ENCODE data around the gene DDI2. TPM values are rescaled to one million over a fixed set of nuclear protein-coding genes. Genes with fewer than 3 reads are reported as not detected.

DDI2 gene
- total RNA-seq, 1 donor from 2014 or later = 33.0 TPM

- no peaks in the 10 kb centered on the region for H3K27me3 Mint-ChIP-seq (ENCODE audit: low read depth)
- TF ChIP-seq, protein P1, sequence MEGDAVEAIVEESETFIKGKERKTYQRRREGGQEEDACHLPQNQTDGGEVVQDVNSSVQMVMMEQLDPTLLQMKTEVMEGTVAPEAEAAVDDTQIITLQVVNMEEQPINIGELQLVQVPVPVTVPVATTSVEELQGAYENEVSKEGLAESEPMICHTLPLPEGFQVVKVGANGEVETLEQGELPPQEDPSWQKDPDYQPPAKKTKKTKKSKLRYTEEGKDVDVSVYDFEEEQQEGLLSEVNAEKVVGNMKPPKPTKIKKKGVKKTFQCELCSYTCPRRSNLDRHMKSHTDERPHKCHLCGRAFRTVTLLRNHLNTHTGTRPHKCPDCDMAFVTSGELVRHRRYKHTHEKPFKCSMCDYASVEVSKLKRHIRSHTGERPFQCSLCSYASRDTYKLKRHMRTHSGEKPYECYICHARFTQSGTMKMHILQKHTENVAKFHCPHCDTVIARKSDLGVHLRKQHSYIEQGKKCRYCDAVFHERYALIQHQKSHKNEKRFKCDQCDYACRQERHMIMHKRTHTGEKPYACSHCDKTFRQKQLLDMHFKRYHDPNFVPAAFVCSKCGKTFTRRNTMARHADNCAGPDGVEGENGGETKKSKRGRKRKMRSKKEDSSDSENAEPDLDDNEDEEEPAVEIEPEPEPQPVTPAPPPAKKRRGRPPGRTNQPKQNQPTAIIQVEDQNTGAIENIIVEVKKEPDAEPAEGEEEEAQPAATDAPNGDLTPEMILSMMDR (conservative IDR thresholded peaks at IDR 0.05) = no peak
- peaks cover 7% of the 10 kb centered on the region for H3K36me3 Mint-ChIP-seq (ENCODE audit: low read depth)
- H3K4me1 Mint-ChIP-seq = no peaks in the 10 kb centered on the region
- H3K4me3 Mint-ChIP-seq = no peak overlapping the region
- H3K9me3 Mint-ChIP-seq = no peaks in the 10 kb centered on the region
- DNase-seq (ENCODE audit: low read depth, low spot score) = no peak
- H3K27ac Mint-ChIP-seq (ENCODE audit: unreplicated experiment) = no peak overlapping the region
Measured at GRCh38 chr1:15662477-15662876, 45.2 kb downstream of the DDI2 start.

DNA sequence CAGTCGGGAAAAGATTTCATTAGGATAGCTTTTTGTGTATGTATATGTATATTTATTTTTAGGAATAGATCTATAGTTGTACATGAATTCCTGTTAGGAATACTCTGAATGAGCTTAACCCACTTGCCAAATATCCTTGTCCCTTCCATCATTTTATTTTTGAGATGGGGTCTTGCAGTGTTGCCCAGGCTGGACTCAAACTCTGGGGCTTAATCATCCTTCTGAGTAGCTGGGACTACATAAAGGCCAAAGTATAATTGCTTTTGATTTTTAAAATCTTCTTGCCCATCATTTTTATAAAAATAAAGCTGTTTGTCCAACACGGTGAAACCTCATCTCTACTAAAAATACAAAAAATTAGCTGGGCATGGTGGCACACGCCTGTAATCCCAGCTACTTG is 46.7 kb downstream of the DDI2 start:
- no peak for DNase-seq (ENCODE audit: low read depth, low spot score)
- Mint-ChIP-seq H3K4me1 (no peaks in the 10 kb centered on the region), H3K27me3 (ENCODE audit: low read depth) (no peaks in the 10 kb centered on the region), H3K27ac (ENCODE audit: unreplicated experiment) (no peak overlapping the region), H3K36me3 (ENCODE audit: low read depth) (peaks cover 7% of the 10 kb centered on the region), H3K4me3 (no peak overlapping the region), H3K9me3 (no peaks in the 10 kb centered on the region)
- TF ChIP-seq, protein P1 (conservative IDR thresholded peaks at IDR 0.05) = no peak

GRCh38 chr1:15667362-15667761 is 50.1 kb downstream of the DDI2 start:
- DNase-seq (ENCODE audit: low read depth, low spot score) = no peak
- H3K4me1 Mint-ChIP-seq = no peaks in the 10 kb centered on the region
- no peak overlapping the region for H3K27ac Mint-ChIP-seq (ENCODE audit: unreplicated experiment)
- no peaks in the 10 kb centered on the region for H3K9me3 Mint-ChIP-seq
- TF ChIP-seq, protein P1 (conservative IDR thresholded peaks at IDR 0.05) = no peak
- no peaks in the 10 kb centered on the region for H3K27me3 Mint-ChIP-seq (ENCODE audit: low read depth)
- H3K36me3 Mint-ChIP-seq (ENCODE audit: low read depth) = no peaks in the 10 kb centered on the region
- H3K4me3 Mint-ChIP-seq = no peak overlapping the region

DNA sequence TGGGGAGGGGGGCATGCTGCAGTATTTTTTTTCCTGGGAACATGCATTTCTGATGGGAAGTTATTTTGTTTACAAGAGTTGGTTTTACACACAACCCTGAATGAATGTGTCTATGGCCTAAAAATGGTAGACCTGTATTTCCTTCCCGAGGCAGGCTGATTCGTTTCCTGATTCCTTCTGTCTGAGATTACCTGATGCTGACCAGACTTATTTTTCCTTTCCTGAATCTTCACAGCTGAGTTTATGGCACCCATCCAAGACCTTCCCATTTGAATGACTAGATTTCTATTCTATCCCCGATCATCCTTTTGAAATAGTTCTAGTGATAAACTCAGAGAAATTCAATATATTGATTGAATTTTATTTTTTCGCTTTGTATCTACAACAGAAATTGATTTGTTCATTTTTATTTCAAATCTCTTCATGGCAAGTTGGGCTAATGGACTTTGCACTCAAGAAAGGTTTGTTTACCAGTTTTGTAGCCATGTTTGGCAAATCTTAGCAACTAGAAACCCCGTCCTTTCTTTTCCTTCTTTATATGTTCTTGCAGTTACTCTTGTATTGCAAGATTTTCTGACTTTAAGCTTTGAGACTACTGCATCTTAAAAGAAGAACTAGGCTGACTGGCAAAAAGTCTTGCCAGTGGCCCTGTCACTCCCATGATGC is 51.0 kb downstream of the DDI2 start:
- Mint-ChIP-seq H3K27ac (ENCODE audit: unreplicated experiment) (no peak overlapping the region), H3K4me3 (no peak overlapping the region), H3K36me3 (ENCODE audit: low read depth) (no peaks in the 10 kb centered on the region), H3K4me1 (no peaks in the 10 kb centered on the region), H3K9me3 (no peaks in the 10 kb centered on the region), H3K27me3 (ENCODE audit: low read depth) (no peaks in the 10 kb centered on the region)
- no peak for DNase-seq (ENCODE audit: low read depth, low spot score)
- TF ChIP-seq, protein P1 (conservative IDR thresholded peaks at IDR 0.05) = no peak

DNA sequence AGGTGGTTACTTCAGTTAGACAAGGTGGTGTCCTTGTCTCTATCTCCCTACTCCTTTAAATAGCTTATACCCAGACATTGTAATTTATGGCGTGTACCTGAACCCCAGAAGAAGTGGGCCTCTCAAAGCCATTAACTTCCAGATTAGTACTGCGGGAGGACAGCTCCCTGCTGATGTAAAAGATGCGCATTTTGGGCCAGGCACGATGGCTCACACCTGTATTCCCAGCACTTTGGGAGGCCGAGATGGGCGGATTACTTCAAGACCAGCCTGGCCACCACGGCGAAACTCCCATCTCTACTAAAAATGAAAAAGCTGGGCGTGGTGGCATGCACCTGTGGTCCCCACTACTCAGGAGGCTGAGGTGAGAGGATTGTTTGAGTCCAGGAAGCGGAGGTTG is 51.8 kb downstream of the DDI2 start:
- no peak overlapping the region for H3K27ac Mint-ChIP-seq (ENCODE audit: unreplicated experiment)
- no peaks in the 10 kb centered on the region for H3K9me3 Mint-ChIP-seq
- no peaks in the 10 kb centered on the region for H3K27me3 Mint-ChIP-seq (ENCODE audit: low read depth)
- no peak for DNase-seq (ENCODE audit: low read depth, low spot score)
- no peak overlapping the region for H3K4me3 Mint-ChIP-seq
- no peaks in the 10 kb centered on the region for H3K4me1 Mint-ChIP-seq
- TF ChIP-seq, protein P1 (conservative IDR thresholded peaks at IDR 0.05) = no peak
- no peaks in the 10 kb centered on the region for H3K36me3 Mint-ChIP-seq (ENCODE audit: low read depth)

Measured in neural crest cell (in vitro differentiated cells).